ENCODE data around the gene OLFM3. TPM values are rescaled to one million over a fixed set of nuclear protein-coding genes. Genes with fewer than 3 reads are reported as not detected.

The OLFM3 gene
- total and polyA plus RNA-seq, 2 donors (not counting 3 experiments of a cell fraction or from before 2014, with no cell fraction given) = not detected

DNA sequence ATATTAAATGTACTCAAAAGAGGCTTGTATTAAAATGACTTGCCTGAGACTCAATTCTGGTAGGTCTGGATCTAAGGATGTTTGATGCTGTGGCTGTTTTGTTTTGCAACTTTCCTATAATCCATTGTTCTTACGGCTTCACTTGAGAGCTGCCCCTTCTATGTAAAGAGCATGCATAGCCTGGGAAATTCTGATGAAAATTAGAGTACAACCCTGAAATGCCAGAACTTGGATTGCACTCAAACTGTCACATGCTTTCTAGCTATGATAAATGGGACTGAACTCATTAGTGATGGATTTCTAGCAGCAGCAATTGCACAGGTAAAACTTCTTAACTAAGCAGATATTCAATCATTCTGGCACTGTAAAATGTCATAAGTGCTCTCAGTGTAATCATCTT is 67.9 kb downstream of the OLFM3 start:
- TF ChIP-seq, protein P1, sequence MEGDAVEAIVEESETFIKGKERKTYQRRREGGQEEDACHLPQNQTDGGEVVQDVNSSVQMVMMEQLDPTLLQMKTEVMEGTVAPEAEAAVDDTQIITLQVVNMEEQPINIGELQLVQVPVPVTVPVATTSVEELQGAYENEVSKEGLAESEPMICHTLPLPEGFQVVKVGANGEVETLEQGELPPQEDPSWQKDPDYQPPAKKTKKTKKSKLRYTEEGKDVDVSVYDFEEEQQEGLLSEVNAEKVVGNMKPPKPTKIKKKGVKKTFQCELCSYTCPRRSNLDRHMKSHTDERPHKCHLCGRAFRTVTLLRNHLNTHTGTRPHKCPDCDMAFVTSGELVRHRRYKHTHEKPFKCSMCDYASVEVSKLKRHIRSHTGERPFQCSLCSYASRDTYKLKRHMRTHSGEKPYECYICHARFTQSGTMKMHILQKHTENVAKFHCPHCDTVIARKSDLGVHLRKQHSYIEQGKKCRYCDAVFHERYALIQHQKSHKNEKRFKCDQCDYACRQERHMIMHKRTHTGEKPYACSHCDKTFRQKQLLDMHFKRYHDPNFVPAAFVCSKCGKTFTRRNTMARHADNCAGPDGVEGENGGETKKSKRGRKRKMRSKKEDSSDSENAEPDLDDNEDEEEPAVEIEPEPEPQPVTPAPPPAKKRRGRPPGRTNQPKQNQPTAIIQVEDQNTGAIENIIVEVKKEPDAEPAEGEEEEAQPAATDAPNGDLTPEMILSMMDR (IDR thresholded peaks at IDR 0.05; ENCODE audit: extremely low read depth in 1 of 2, insufficient read depth in 1 of 2, low read depth in 1 of 2, low read length in 2 of 2) = no peak
- TF ChIP-seq POLR2AphosphoS5 (IDR thresholded peaks at IDR 0.05; ENCODE audit: insufficient read depth, low read depth, low read length) = no peak
- no peak for TF ChIP-seq JUN (IDR thresholded peaks at IDR 0.05; ENCODE audit: borderline replicate concordance, insufficient read depth, insufficient read length, low read depth)
- no peak for TF ChIP-seq POLR2A (IDR thresholded peaks at IDR 0.05; ENCODE audit: low read depth, low read length)
- TF ChIP-seq, protein P2, sequence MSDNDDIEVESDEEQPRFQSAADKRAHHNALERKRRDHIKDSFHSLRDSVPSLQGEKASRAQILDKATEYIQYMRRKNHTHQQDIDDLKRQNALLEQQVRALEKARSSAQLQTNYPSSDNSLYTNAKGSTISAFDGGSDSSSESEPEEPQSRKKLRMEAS (IDR thresholded peaks at IDR 0.05; ENCODE audit: insufficient read depth, insufficient read length) = no peak
- TF ChIP-seq GATA2 (IDR thresholded peaks at IDR 0.05; ENCODE audit: insufficient read depth, insufficient read length, low read depth, low read length) = no peak
- no peak for TF ChIP-seq MYC (IDR thresholded peaks at IDR 0.05; ENCODE audit: low read depth, low read length)
- TF ChIP-seq EZH2 (IDR thresholded peaks at IDR 0.05; ENCODE audit: borderline replicate concordance, low read depth, low read length, severe bottlenecking) = no peak
- no peak for TF ChIP-seq FOS (IDR thresholded peaks at IDR 0.05; ENCODE audit: borderline replicate concordance, insufficient read depth, low read length)
- Histone ChIP-seq H3K79me2 (ENCODE audit: control insufficient read depth, insufficient read depth, low read length) (no peaks in the 10 kb centered on the region), H3K4me1 (ENCODE audit: control insufficient read depth, extremely low read depth, insufficient read depth, low read length) (no peaks in the 10 kb centered on the region), H3K9me3 (replicated peaks; ENCODE audit: control insufficient read depth, insufficient read depth, low read length) (no peaks in the 10 kb centered on the region), H2AFZ (ENCODE audit: low read depth, low read length) (no peak overlapping the region), H3K4me2 (ENCODE audit: insufficient read depth, low read length) (no peak overlapping the region), H4K20me1 (replicated peaks; ENCODE audit: control insufficient read depth, extremely low read depth, insufficient read depth, low read length) (no peaks in the 10 kb centered on the region), H3K4me3 (replicated peaks in 1 of 3; ENCODE audit: insufficient read depth in 1 of 3, low read depth in 1 of 3, low read length in 3 of 3) (no peak overlapping the region), H3K36me3 (ENCODE audit: control insufficient read depth in 2 of 2, extremely low read depth in 1 of 2, insufficient read depth in 2 of 2, low read length in 2 of 2) (no peaks in the 10 kb centered on the region), H3K27ac (ENCODE audit: insufficient read depth, low read depth, low read length) (no peak overlapping the region), H3K9ac (replicated peaks; ENCODE audit: extremely low read depth, insufficient read depth, low read length) (no peak overlapping the region), H3K9me1 (replicated peaks; ENCODE audit: control insufficient read depth, extremely low read depth, insufficient read depth, low read length) (no peaks in the 10 kb centered on the region), H3K27me3 (ENCODE audit: control insufficient read depth in 2 of 2, insufficient read depth in 2 of 2, low read length in 2 of 2) (no peaks in the 10 kb centered on the region)
- DNase-seq (ENCODE audit: low read depth, low spot score) (no peak), FAIRE-seq (no peak)
- no TSS peak for BruUV-seq (replicated peaks)
- CTCF ChIA-PET = no interaction called here
- POLR2A ChIA-PET = no interaction called here
- intact Hi-C loops (cut with micrococcal nuclease) = no loop called here
- dilution Hi-C loops (cut with MboI; ENCODE audit: extremely low pct_ligation_motif_present, low sequenced_read_pairs) = no loop called here

Measured in endothelial cell of umbilical vein (primary cell).